Right atrium auricular region (tissue), 2 donors: ENCODE results near the gene CADM4. TPM values are rescaled to one million over a fixed set of nuclear protein-coding genes. Genes with fewer than 3 reads are reported as not detected.

ENCODE experiments used
- DNase-seq: peaks from one replicate; pipeline ENCODE4 v3.0.0-alpha.2; 2019; ENCODE audit warnings: low spot score
- H3K27ac ChIP-seq, 2 donors: fragments of 200-600 bp; sonication (generic); 1 replicate in 1 of 2; 2 replicates in 1 of 2; pipeline ENCODE4 v1.5.1; 2016 to 2019
- H3K27me3 ChIP-seq, 2 donors: fragments of 200-600 bp; sonication (generic); one replicate each; pipeline versions ENCODE4 v1.5.1 to v1.6.0; 2017 to 2019
- H3K36me3 ChIP-seq: fragments of 200-600 bp; sonication (generic); one replicate; pipeline ENCODE4 v1.5.1; 2016
- H3K4me1 ChIP-seq, 2 donors: fragments of 200-600 bp; sonication (generic); one replicate each; pipeline versions ENCODE4 v1.5.1 to v1.6.0; 2017 to 2019
- H3K4me3 ChIP-seq, 2 donors: fragments of 200-600 bp; sonication (generic); 1 replicate in 1 of 2; 2 replicates in 1 of 2; pipeline ENCODE4 v1.5.1; 2017 to 2019; ENCODE audit warnings: mild to moderate bottlenecking in 1 of 2, moderate library complexity in 1 of 2
- H3K9me3 ChIP-seq, 2 donors: fragments of 200-600 bp; sonication (generic); one replicate each; pipeline ENCODE4 v1.5.1; 2019
- total RNA-seq, 2 donors: library from RNA; depleted of rRNA; stranded (reverse); fragments of >200 nt; gene quantifications; one replicate each; pipeline ENCODE4 v1.1.0, GENCODE V29; 2016
- TF ChIP-seq, protein P1 (sequence below), 2 donors: fragments of 200-600 bp; sonication (generic); IDR thresholded peaks; one replicate each; pipeline ENCODE4 v1.5.1; 2019; ENCODE audit warnings: antibody characterized with exemption in 2 of 2

CADM4 gene
- total RNA-seq, 2 donors from 2014 or later, result 6.6 to 9.6 TPM

DNA sequence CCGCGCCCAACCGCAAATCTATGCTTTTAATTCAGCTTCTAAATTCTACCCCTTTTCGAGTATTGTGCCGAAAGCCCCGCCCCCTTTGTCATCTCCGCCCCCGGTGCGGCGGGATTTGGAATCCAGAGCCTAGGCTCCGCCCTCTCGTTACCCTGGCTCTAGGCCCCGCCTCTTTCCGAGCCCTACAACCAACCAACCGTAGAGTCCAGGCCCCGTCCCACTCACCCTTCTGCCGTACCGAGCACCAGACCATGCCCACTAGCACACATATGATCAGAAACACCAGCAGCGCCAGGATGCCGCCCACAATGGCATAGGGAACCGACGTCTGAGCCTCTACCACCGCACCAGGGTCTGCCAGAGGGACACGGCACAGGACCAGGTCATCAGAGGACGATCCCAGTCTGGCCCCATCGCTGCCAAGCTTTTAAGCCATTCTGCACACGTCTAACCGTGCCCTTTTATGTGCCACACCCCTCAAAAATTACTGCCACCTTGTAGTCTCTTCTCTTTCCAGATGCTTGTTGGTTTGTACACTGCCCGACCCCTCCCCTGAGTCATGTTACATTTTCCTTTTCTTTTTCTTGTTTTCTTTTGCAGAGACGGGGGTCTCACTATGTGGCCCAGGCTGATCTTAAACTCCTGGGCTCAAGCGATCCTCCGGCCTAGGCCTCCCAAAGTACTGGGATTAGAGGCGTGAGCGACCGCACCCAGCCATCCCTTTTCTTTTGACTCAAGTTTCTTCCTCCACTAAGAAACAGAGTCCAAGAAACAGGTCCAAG is 15.6 kb downstream of the CADM4 start:
- no peaks in the 10 kb centered on the region for H3K27me3 ChIP-seq
- no peaks in the 10 kb centered on the region for H3K36me3 ChIP-seq
- H3K27ac ChIP-seq, result no peak overlapping the region
- no peak overlapping the region for H3K4me3 ChIP-seq
- no peaks in the 10 kb centered on the region for H3K9me3 ChIP-seq
- no peak for DNase-seq
- TF ChIP-seq, protein P1, sequence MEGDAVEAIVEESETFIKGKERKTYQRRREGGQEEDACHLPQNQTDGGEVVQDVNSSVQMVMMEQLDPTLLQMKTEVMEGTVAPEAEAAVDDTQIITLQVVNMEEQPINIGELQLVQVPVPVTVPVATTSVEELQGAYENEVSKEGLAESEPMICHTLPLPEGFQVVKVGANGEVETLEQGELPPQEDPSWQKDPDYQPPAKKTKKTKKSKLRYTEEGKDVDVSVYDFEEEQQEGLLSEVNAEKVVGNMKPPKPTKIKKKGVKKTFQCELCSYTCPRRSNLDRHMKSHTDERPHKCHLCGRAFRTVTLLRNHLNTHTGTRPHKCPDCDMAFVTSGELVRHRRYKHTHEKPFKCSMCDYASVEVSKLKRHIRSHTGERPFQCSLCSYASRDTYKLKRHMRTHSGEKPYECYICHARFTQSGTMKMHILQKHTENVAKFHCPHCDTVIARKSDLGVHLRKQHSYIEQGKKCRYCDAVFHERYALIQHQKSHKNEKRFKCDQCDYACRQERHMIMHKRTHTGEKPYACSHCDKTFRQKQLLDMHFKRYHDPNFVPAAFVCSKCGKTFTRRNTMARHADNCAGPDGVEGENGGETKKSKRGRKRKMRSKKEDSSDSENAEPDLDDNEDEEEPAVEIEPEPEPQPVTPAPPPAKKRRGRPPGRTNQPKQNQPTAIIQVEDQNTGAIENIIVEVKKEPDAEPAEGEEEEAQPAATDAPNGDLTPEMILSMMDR (IDR thresholded peaks at IDR 0.05), result no peak
- peaks cover 0 to 11% of the 10 kb centered on the region in 2 donors for H3K4me1 ChIP-seq

DNA sequence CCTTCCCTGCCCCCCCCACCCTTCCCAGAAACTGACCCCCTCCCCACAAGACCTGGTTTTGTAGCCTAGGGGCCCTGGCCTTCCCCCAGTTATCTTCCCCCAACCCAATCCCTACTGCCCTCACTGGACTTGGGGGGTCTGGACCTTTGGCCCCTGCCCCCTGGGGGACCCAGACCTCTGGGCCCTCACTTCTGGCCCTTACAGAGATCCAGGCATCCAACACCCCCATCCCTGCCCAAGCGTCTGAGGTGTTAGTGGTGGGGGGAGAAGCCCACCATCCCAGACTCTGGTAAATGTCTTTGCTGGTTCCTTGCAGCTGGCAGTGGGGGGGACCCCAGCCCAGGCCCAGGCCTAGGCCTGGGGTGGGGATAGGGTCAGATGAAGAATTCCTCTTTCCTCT is 16.7 kb downstream of the CADM4 start:
- TF ChIP-seq, protein P1 (IDR thresholded peaks at IDR 0.05), result no peak
- no peaks in the 10 kb centered on the region for H3K36me3 ChIP-seq
- DNase-seq, result no peak
- no peaks in the 10 kb centered on the region for H3K9me3 ChIP-seq
- no peaks in the 10 kb centered on the region for H3K27me3 ChIP-seq
- peaks cover 0 to 17% of the 10 kb centered on the region in 2 donors for H3K4me1 ChIP-seq
- no peak overlapping the region for H3K27ac ChIP-seq
- no peak overlapping the region for H3K4me3 ChIP-seq

DNA sequence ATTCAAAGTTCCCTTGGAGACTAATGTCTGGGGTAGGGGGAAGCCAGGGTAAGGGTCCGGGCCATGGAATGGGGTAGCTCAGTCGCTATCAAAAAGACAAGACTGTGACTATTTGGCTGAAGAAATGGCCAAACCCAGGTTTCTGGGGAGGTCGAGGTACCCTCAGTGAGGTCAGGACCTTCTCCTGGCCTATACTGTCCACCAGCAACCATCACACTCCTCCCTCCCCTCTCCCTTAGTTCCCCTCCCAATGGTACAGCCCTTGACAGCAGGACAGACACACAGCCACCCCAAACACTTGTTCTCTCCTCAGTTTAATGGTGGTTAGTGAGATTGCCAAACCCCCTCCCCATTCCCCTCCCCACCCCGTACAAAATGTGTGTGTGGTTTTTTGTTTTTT is 17.6 kb downstream of the CADM4 start:
- no peaks in the 10 kb centered on the region for H3K27me3 ChIP-seq
- no peaks in the 10 kb centered on the region for H3K9me3 ChIP-seq
- peaks cover 0 to 17% of the 10 kb centered on the region in 2 donors for H3K4me1 ChIP-seq
- H3K4me3 ChIP-seq, result no peak overlapping the region
- no peak for DNase-seq
- TF ChIP-seq, protein P1 (IDR thresholded peaks at IDR 0.05), result no peak
- H3K36me3 ChIP-seq, result no peaks in the 10 kb centered on the region
- no peak overlapping the region for H3K27ac ChIP-seq

DNA sequence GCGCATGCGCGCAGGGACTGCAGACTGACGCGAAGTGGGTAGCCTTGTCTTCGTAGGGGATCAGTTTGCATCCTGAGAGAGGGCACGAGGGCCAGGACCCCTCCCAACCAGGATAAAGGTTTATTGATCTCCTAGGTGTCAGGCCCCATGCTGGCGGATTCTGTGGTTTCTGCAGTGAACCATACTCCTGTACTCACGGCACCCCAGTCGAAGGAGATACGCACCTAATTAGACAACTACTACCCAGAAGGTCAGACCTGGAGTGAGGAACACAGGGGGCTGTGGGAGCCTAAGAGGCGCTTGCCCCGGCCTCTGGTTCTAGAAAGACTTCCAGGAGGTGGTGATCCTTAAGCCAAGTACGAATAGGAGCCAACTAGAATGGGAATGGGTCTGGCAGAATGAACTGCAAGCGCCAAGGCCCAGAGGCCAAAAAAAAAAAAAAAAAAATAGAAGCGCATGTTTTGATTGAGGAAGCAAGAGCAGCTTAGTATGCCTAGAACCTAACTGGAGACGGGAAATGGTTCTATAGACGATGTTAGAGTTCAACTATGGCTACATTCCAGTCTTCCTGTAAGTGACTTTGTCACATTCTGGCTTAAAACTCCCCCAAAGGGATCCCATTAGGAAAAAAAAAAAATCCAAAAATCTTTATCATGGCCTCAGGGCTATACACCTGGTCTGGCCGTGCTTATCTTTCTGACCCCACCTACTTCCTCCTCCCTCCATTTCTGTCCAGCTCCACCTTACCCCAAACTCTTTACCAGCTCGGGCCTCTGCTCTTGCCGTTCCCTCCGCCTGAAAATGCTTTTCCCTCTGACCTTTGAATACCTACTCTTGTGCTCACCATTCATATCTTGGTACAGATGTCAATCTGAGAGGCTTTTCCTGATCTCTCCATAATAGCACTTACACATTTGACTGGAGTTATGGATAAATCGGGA is 19.3 kb downstream of the CADM4 start:
- TF ChIP-seq, protein P1 (IDR thresholded peaks at IDR 0.05), result no peak
- Histone ChIP-seq H3K27ac (peak overlapping the region; percentile 94 to 97), H3K4me3 (peak overlapping the region; percentile 86 to 92), H3K27me3 (no peaks in the 10 kb centered on the region), H3K36me3 (no peaks in the 10 kb centered on the region), H3K4me1 (peaks cover 0 to 17% of the 10 kb centered on the region in 2 donors), H3K9me3 (no peaks in the 10 kb centered on the region)
- DNase-seq, result no peak

DNA sequence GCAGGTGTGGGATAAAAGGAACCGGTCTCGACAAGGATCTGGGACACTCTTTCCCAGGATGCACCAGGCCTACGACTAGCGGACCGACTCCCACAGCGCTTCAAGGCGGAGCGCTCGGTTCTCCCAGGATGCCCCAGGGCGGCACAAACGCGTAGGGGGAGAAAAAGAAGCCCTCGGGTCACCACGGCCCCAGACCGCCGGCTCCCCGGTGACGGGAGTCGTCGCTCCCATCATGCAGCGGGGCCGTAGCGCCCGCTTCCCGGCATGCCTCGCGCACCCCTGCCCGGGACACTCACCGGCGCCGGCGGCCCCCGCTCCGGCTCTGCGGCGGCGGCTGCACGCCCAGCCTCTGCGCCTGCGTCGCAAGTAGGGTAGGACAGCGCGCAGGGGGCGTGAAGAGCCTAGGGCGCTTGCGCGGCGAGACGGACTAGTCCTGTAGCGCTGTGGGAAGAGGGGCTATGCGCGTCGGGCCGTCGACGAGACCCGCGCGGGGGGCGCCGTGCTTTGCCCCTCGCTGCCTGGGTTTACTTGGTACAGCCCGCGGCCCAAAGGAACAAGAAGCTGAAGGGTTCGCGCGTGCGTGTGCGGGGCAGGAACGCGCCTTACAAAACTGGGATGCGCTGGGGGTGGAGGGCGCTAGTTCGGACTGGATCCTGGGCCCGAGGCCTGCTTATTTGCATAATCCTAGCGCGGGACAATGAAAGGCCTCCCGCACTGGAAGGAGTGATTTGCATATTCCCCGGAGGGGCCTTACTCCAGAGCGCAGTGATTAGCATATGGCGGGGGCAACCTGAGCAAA is 20.2 kb downstream of the CADM4 start, which contains the start of gene ZNF428:
ZNF428 (minus strand) TSS at position 368 of the 799 bp plus-strand sequence. CDS start 5,325 bp downstream, outside the sequence.
- Histone ChIP-seq H3K9me3 (no peaks in the 10 kb centered on the region), H3K4me1 (peaks cover 0 to 17% of the 10 kb centered on the region in 2 donors), H3K4me3 (peak within 1 kb of the TSS; percentile 86 to 92), H3K27ac (peak within 1 kb of the TSS; percentile 94 to 97), H3K27me3 (no peaks in the 10 kb centered on the region), H3K36me3 (no peaks in the 10 kb centered on the region)
- DNase-seq, result peak; percentile 88
- TF ChIP-seq, protein P1 (IDR thresholded peaks at IDR 0.05), result no peak
